HCT116 (cell line): ENCODE results near the gene FOSB. TPM values are rescaled to one million over a fixed set of nuclear protein-coding genes. Genes with fewer than 3 reads are reported as not detected.

ENCODE experiments used
- ATAC-seq: fragments of 200-7000 bp; cut with Tn5 transposase; 2 replicates; pipeline ENCODE4 v1.9.1; 2020; ENCODE audit warnings: mild to moderate bottlenecking, moderate library complexity
- Bru-seq: library from RNA; stranded (reverse); fragments of 400-500 nt; gene quantifications from one replicate; lab custom pipeline; 2021; lab: Mats Ljungman, UMichigan
- BruChase-seq, 2 experiments: library from RNA; stranded (reverse); fragments of 400-500 nt; gene quantifications; one replicate each; lab custom pipeline; 2021; lab: Mats Ljungman, UMichigan
- BruUV-seq: library from RNA; stranded (reverse); fragments of 400-500 nt; replicated peaks from 2 replicates; lab custom pipeline; 2021; lab: Mats Ljungman, UMichigan
- CTCF ChIA-PET: fragments of 300-600 bp; sonication (Branson Sonifier 250); formaldehyde crosslinking; loops from one replicate; lab custom pipeline; 2021; ENCODE audit warnings: antibody characterized with exemption; lab: Charles Lee
- POLR2A ChIA-PET: fragments of 300-600, 350-600 bp; sonication (Branson Sonifier 250); formaldehyde crosslinking; loops from one replicate; lab custom pipeline; 2021; ENCODE audit warnings: antibody characterized with exemption; lab: Charles Lee
- RAD21 ChIA-PET, 2 experiments: fragments of 300-600 bp; sonication (Branson Sonifier 250); formaldehyde crosslinking; loops; one replicate each; lab custom pipeline; 2023; ENCODE audit warnings: low total read pairs in 2 of 2; ENCODE audit not compliant: uncharacterized antibody in 2 of 2, unreplicated experiment in 2 of 2, low non-redundant PET in 1 of 2; lab: Charles Lee
- DNase-seq: peaks from one replicate; pipeline ENCODE4 v3.0.0-alpha.2; 2010; ENCODE audit warnings: low read depth, low spot score
- H2AFZ ChIP-seq: fragments of 200-600 bp; shearing (Covaris generic), sonication (generic); 2 replicates; pipeline ENCODE4 v1.6.1; 2017; ENCODE audit warnings: low read depth, mixed run types, mixed read lengths, antibody characterized with exemption, low read length; ENCODE audit not compliant: poor library complexity, severe bottlenecking
- H3K27ac ChIP-seq: 2 replicates; pipeline ENCODE4 v1.5.1; 2012; ENCODE audit warnings: low read depth, low read length
- H3K27me3 ChIP-seq: fragments of 200-600 bp; sonication (generic); 2 replicates; pipeline ENCODE4 v1.6.1; 2016; ENCODE audit warnings: mixed run types, low read length, mixed read lengths; ENCODE audit not compliant: insufficient read depth
- H3K36me3 ChIP-seq, 2 experiments: fragments of 200-500 bp in 1 of 2; fragments of 200-600 bp in 1 of 2; sonication (Bioruptor generic) in 1 of 2; sonication (generic) in 1 of 2; 2 replicates each; pipeline versions ENCODE4 v1.5.1 to v1.6.1; 2014 to 2016; ENCODE audit warnings: low read length in 2 of 2, inconsistent platforms in 1 of 2, mixed read lengths in 1 of 2, mixed run types in 1 of 2; ENCODE audit not compliant: insufficient read depth in 2 of 2, control insufficient read depth in 1 of 2
- H3K4me1 ChIP-seq, 2 experiments: fragments of 200-600 bp in 1 of 2; sonication (generic) in 1 of 2; 2 replicates each; pipeline versions ENCODE4 v1.5.1 to v1.6.1; 2012 to 2017; ENCODE audit warnings: low read length in 2 of 2, inconsistent platforms in 1 of 2, mild to moderate bottlenecking in 1 of 2, mixed read lengths in 1 of 2, mixed run types in 1 of 2, moderate library complexity in 1 of 2; ENCODE audit not compliant: insufficient read depth in 2 of 2, control insufficient read depth in 1 of 2
- H3K4me2 ChIP-seq: fragments of 200-600 bp; sonication (generic); 2 replicates; pipeline ENCODE4 v1.6.1; 2017; ENCODE audit warnings: mixed run types, low read length, mixed read lengths
- H3K4me3 ChIP-seq, 2 experiments: fragments of 200-600 bp in 1 of 2; sonication (generic) in 1 of 2; replicated peaks in 1 of 2; 2 replicates each; pipeline ENCODE4 v1.5.1; 2011 to 2016; ENCODE audit warnings: low read length in 2 of 2, control low read depth in 1 of 2, low read depth in 1 of 2, mild to moderate bottlenecking in 1 of 2, mixed read lengths in 1 of 2, mixed run types in 1 of 2
- H3K79me2 ChIP-seq: fragments of 200-600 bp; sonication (generic); 2 replicates; pipeline ENCODE4 v1.6.1; 2017; ENCODE audit warnings: mild to moderate bottlenecking, mixed run types, low read length, moderate library complexity, mixed read lengths; ENCODE audit not compliant: insufficient read depth
- H3K9ac ChIP-seq: fragments of 200-600 bp; sonication (generic); 2 replicates; pipeline ENCODE4 v1.6.1; 2016; ENCODE audit warnings: low read length, mixed read lengths
- H3K9me2 ChIP-seq: fragments of 200-600 bp; sonication (generic), shearing (Covaris generic); 2 replicates; pipeline ENCODE4 v1.6.1; 2017; ENCODE audit warnings: mixed run types, mild to moderate bottlenecking, moderate library complexity; ENCODE audit not compliant: insufficient read depth
- H3K9me3 ChIP-seq, 2 experiments: fragments of 200-500 bp in 1 of 2; fragments of 200-600 bp in 1 of 2; sonication (Bioruptor generic) in 1 of 2; sonication (generic) in 1 of 2; 2 replicates each; pipeline ENCODE4 v1.6.1; 2014 to 2017; ENCODE audit warnings: low read length in 2 of 2, mixed read lengths in 2 of 2, inconsistent platforms in 1 of 2, low read depth in 1 of 2, mild to moderate bottlenecking in 1 of 2, mixed run types in 1 of 2, moderate library complexity in 1 of 2; ENCODE audit not compliant: control insufficient read depth in 1 of 2, insufficient read depth in 1 of 2
- H4K20me1 ChIP-seq: fragments of 200-600 bp; sonication (generic), shearing (Covaris generic); 2 replicates; pipeline ENCODE4 v1.6.1; 2017; ENCODE audit warnings: mixed run types, mild to moderate bottlenecking, moderate library complexity; ENCODE audit not compliant: insufficient read depth
- CEBPB ChIP-seq: IDR thresholded peaks from 2 replicates; pipeline ENCODE4 v1.6.1; 2012; ENCODE audit warnings: low read depth
- EGR1 ChIP-seq: IDR thresholded peaks from 2 replicates; pipeline ENCODE4 v1.6.1; 2012; ENCODE audit warnings: low read depth
- ELF1 ChIP-seq: IDR thresholded peaks from 2 replicates; pipeline ENCODE4 v1.6.1; 2012; ENCODE audit warnings: low read depth, borderline replicate concordance
- EZH2 ChIP-seq: fragments of 200-600 bp; sonication (generic); IDR thresholded peaks from 2 replicates; pipeline ENCODE4 v1.6.1; 2017; ENCODE audit warnings: antibody characterized with exemption, mixed run types
- EZH2phosphoT487 ChIP-seq: fragments of 200-600 bp; IDR thresholded peaks from 2 replicates; pipeline ENCODE4 v1.6.1; 2018; ENCODE audit warnings: antibody characterized with exemption, borderline replicate concordance
- FOSL1 ChIP-seq: IDR thresholded peaks from 2 replicates; pipeline ENCODE4 v1.6.1; 2012; ENCODE audit warnings: low read depth
- JUND ChIP-seq: IDR thresholded peaks from 2 replicates; pipeline ENCODE4 v1.6.1; 2012
- POLR2A ChIP-seq: IDR thresholded peaks from 2 replicates; pipeline ENCODE4 v1.7.0; 2011; ENCODE audit warnings: borderline replicate concordance; ENCODE audit not compliant: insufficient read depth, insufficient read length; ENCODE audit errors: extremely low read depth
- RAD21 ChIP-seq: IDR thresholded peaks from 2 replicates; pipeline ENCODE4 v1.6.1; 2012; ENCODE audit warnings: low read depth, mild to moderate bottlenecking
- SP1 ChIP-seq: IDR thresholded peaks from 2 replicates; pipeline ENCODE4 v1.6.1; 2012; ENCODE audit warnings: low read depth
- SRF ChIP-seq: IDR thresholded peaks from 2 replicates; pipeline ENCODE4 v1.6.1; 2012; ENCODE audit warnings: low read depth
- TCF7L2 ChIP-seq: IDR thresholded peaks from 2 replicates; pipeline ENCODE4 v1.7.0; 2011; ENCODE audit warnings: borderline replicate concordance, inconsistent platforms; ENCODE audit not compliant: insufficient read depth, insufficient read length; ENCODE audit errors: extremely low read depth
- YY1 ChIP-seq: IDR thresholded peaks from 2 replicates; pipeline ENCODE4 v1.6.1; 2011; ENCODE audit warnings: low read length, low read depth, moderate library complexity, mild to moderate bottlenecking; ENCODE audit not compliant: insufficient replicate concordance; ENCODE audit errors: extremely low read depth
- ZBTB33 ChIP-seq: IDR thresholded peaks from 2 replicates; pipeline ENCODE4 v1.6.1; 2011; ENCODE audit warnings: mild to moderate bottlenecking, low read length, moderate library complexity; ENCODE audit not compliant: insufficient replicate concordance; ENCODE audit errors: extremely low read depth
- ZNF274 ChIP-seq: fragments of 200-500 bp; sonication (Bioruptor generic); IDR thresholded peaks from 2 replicates; pipeline ENCODE4 v1.6.1; 2014; ENCODE audit warnings: mild to moderate bottlenecking, low read depth, low read length, inconsistent platforms
- intact Hi-C: fragments of 100-400 bp; cut with micrococcal nuclease; formaldehyde crosslinking; loops from 2 replicates; pipeline ENCODE4 v1.10.0; 2022
- long read RNA-seq: library from polyadenylated mRNA; unstranded; transcript quantifications from one replicate; pipeline ENCODE4 v2.0.0, GENCODE V29; 2021; ENCODE audit not compliant: unreplicated experiment
- polyA plus RNA-seq: library from polyadenylated mRNA; unstranded; fragments of >200 nt; gene quantifications from 2 replicates; pipeline ENCODE4 v1.2.1, GENCODE V29; 2012; ENCODE audit warnings: missing spikeins
- total RNA-seq: library from RNA; stranded (reverse); gene quantifications from one replicate; pipeline ENCODE4 v1.2.1, GENCODE V29; 2021; ENCODE audit not compliant: unreplicated experiment
- TF ChIP-seq, protein P1 (sequence below): IDR thresholded peaks from 2 replicates; pipeline ENCODE4 v1.6.1; 2012
- TF ChIP-seq, protein P2 (sequence below): IDR thresholded peaks from 2 replicates; pipeline ENCODE4 v1.6.1; 2012; ENCODE audit warnings: low read depth

FOSB gene
- total RNA-seq (12.6 TPM), Bru-seq, nascent RNA (percentile 75 among the genes with signal in this experiment), BruChase-seq, experiment 1, labeled RNA remaining after a 6-hour chase (percentile 69 among the genes with signal in this experiment), BruChase-seq, experiment 2, labeled RNA remaining after a 2-hour chase (percentile 70 among the genes with signal in this experiment)
- polyA plus RNA-seq = 84.7 and 216 TPM in 2 replicates
- long read RNA-seq, partial matches to known transcripts = 0 of 3 reads
- long read RNA-seq, other reads (novel, unspliced or antisense) = 3 of 3 reads

DNA sequence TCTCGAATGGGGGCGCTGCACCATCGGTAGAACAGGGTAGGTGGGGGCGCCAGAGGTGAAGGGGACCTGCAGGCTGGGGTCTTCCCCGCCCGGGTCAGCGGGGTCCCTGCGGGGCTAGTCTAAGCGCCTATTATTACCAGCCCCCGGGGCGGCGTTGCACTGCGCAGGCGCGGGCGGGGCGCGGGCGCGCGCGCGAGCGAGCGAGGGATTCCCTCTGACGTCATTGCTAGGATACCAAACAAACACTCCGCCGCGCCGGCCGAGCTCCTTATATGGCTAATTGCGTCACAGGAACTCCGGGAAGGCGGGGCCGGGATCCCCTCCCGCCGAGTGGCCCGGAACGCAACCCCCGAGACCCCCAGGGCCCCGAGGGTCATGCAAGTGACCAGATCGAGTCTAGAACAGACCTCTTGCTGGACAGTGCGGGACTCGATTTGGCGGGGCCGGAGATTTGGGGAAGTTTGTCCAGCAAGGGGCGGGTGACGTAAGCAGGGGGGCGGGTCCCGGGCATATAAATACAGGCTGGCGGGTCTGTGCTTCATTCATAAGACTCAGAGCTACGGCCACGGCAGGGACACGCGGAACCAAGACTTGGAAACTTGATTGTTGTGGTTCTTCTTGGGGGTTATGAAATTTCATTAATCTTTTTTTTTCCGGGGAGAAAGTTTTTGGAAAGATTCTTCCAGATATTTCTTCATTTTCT, at the start of gene FOSB:
Gene FOSB (plus strand): TSS at position 541 of the 703 bp plus-strand sequence. CDS start 591 bp downstream, outside the sequence.
- H3K27ac ChIP-seq = peak within 1 kb of the TSS; percentile 78
- BruUV-seq = no TSS peak
- H3K9me2 ChIP-seq = no peaks in the 10 kb centered on the region
- ATAC-seq = peak; percentile 17
- no peaks in the 10 kb centered on the region for H3K27me3 ChIP-seq
- no peaks in the 10 kb centered on the region for H3K9me3 ChIP-seq
- H4K20me1 ChIP-seq = no peaks in the 10 kb centered on the region; the same call in 1 of the 2 replicates
- CTCF ChIA-PET = interaction anchor here (0.7 to 4.7 kb wide), 12 partner anchors 9 to 174 kb away, joined by 3 to 56 read pairs (median 4); no protein-coding TSS in a partner anchor
- H3K9ac ChIP-seq = peak within 1 kb of the TSS; percentile 99
- RAD21 ChIA-PET = interaction anchor here (0.7 to 2.0 kb wide), 4 partner anchors 11 to 28 kb away, joined by 3 to 5 read pairs (median 4); no protein-coding TSS in a partner anchor
- peaks cover 4 to 43% of the 10 kb centered on the region in 2 experiments for H3K4me1 ChIP-seq
- intact Hi-C loops = loop anchor here (1.0 kb wide), 1 partner anchor 12 kb away; no protein-coding TSS in a partner anchor
- POLR2A ChIA-PET = interaction anchor here (0.6 to 5.4 kb wide), 29 partner anchors 9 to 225 kb away, joined by 3 to 72 read pairs (median 4); partner anchors contain the start of genes GIPR and PPP1R13L
- peak within 1 kb of the TSS; percentile 74 to 97 for H3K4me3 ChIP-seq
- peaks cover 23% of the 10 kb centered on the region; the same call in 1 of the 2 replicates for H3K79me2 ChIP-seq
- H3K36me3 ChIP-seq = no peaks in the 10 kb centered on the region; a peak in 1 of 4 replicates
- H3K4me2 ChIP-seq = peak within 1 kb of the TSS; percentile 100
- DNase-seq = peak; percentile 91
- peak within 1 kb of the TSS; percentile 66 for H2AFZ ChIP-seq
- peak; percentile 96 for TF ChIP-seq POLR2A
- no peak for TF ChIP-seq YY1
- no peak for TF ChIP-seq ZNF274
- TF ChIP-seq SRF = peak; percentile 100
- TF ChIP-seq, protein P1, sequence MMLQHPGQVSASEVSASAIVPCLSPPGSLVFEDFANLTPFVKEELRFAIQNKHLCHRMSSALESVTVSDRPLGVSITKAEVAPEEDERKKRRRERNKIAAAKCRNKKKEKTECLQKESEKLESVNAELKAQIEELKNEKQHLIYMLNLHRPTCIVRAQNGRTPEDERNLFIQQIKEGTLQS = no peak
- TF ChIP-seq ZBTB33 = no peak
- TF ChIP-seq TCF7L2 = peak; percentile 81
- TF ChIP-seq RAD21 = no peak
- no peak for TF ChIP-seq JUND
- TF ChIP-seq EZH2phosphoT487 = no peak
- TF ChIP-seq EZH2 = no peak
- no peak for TF ChIP-seq FOSL1
- TF ChIP-seq, protein P2, sequence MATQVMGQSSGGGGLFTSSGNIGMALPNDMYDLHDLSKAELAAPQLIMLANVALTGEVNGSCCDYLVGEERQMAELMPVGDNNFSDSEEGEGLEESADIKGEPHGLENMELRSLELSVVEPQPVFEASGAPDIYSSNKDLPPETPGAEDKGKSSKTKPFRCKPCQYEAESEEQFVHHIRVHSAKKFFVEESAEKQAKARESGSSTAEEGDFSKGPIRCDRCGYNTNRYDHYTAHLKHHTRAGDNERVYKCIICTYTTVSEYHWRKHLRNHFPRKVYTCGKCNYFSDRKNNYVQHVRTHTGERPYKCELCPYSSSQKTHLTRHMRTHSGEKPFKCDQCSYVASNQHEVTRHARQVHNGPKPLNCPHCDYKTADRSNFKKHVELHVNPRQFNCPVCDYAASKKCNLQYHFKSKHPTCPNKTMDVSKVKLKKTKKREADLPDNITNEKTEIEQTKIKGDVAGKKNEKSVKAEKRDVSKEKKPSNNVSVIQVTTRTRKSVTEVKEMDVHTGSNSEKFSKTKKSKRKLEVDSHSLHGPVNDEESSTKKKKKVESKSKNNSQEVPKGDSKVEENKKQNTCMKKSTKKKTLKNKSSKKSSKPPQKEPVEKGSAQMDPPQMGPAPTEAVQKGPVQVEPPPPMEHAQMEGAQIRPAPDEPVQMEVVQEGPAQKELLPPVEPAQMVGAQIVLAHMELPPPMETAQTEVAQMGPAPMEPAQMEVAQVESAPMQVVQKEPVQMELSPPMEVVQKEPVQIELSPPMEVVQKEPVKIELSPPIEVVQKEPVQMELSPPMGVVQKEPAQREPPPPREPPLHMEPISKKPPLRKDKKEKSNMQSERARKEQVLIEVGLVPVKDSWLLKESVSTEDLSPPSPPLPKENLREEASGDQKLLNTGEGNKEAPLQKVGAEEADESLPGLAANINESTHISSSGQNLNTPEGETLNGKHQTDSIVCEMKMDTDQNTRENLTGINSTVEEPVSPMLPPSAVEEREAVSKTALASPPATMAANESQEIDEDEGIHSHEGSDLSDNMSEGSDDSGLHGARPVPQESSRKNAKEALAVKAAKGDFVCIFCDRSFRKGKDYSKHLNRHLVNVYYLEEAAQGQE = no peak
- TF ChIP-seq EGR1 = no peak
- peak; percentile 72 for TF ChIP-seq SP1
- no peak for TF ChIP-seq CEBPB
- no peak for TF ChIP-seq ELF1
